ENCODE measurements around the gene LILRA6. TPM values are rescaled to one million over a fixed set of nuclear protein-coding genes. Genes with fewer than 3 reads are reported as not detected.
"Not testable (repeated sequence)": the region's sequence is repeated elsewhere in the genome, so short reads cannot be mapped to it uniquely, and the experiment has no call there.

LILRA6 gene
- total RNA-seq, 1 experiment from 2014 or later = not detected

DNA sequence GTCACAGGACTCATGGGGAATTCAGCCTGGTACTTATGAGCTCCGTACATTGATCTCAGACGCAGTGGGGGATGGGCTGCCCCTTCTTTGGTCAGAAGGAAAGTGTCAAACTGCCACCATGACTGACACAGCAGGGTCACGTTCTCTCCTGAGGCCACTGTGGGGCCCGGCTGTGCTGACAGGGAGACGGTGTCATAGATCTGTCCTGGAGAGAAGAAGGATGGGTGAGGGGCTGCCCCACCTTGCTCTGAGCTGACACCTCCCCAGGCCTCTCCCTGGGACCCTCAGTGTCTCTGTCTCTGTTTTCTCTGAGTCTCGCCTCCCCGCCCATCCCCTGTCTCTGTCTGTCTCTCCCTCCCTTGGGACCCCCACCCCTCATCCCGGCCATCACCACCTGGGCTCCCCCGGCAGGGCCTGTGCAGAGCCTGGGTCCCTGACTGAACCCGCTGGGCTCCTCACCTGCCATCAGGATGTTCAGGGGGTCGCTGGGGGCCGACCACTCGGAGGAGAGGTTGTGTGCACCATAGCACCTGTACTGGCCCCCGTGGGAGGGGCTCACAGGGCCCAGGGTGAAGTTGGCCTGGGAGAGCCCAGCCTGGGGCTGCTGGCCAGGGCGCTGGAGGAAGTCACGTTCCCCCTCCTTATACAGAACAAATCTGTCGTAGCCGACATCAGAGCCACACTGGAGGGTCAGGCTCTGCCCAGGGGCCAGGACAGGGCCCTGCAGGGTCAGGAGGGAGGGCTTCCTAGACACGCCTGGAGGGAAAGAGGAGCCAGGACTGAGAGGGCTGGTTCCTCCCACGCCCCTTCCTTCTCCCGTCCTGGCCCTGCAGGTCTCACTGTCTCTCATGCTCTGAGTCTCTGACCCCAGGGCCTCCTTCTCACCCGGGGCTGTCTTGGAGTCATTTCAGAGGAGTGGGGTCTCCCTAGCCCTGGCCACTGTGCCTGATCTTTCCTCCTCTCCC lies 1.9 kb downstream of the LILRA6 start:
- DNase-seq (ENCODE audit: low spot score); in situ Hi-C loops (cut with HindIII; ENCODE audit: low sequenced_read_pairs): not testable (repeated sequence)

DNA sequence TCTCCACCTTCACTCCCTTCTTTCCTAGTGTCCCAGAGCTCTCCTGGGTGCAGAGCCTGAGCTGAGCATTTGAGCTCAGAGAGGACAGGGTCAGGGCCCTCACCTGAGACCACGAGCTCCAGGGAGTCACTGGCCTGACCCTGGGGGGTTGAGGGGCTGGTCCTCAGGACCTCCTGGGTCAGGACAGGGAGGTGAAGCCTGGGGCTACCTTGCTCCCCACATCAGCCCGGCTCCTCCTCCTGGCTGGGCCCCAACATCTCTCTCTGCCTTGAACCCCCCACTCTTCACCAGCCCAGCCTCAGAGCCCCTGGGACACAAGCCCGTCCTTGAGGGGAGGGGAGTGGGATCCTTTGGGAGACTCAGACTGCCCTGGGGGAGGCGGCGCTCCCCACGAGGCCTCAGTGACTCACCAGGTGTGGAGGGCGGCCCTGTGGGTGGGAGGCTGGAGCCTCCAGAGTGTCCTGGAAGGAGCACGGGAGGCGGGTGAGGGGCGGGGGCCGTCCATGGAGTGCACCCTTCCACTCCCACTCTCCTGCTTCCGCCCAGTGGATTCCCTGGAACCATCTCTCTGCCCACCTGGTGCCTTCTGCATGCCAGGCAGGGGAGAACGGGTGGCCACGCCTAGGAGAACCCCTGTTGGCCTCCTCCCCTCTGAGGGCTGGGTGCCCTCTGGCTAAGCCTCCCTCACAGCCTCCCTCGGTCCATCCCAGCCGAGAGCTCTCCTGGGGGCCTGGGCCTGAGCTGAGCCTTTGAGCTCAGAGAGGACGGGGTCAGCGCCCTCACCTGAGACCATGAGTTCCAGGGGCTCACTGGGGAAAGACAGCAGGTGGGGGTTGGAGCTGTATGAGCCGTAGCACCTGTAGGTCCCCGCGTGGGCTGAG lies 2.9 kb downstream of the LILRA6 start:
- in situ Hi-C loops (cut with HindIII; ENCODE audit: low sequenced_read_pairs); DNase-seq (ENCODE audit: low spot score): not testable (repeated sequence)

DNA sequence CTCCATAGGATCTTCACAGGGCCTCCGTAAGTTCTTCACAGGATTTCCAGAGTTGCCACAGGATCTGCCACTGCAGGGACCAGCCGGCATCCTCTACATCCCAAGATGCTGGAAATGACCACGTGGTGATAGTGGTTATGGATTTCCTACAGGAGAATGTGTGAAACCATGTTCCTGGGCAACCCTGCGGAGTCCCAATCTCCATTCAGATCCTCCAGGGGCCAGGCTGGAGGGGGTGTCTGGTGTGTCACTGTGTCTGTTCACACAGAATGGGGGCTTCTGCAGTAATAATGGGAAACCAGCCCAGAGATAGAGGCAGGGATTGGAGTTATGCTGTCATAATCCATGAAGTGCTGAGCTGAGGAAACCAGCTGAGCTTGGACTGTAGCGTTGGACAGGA lies 8.6 kb downstream of the LILRA6 start:
- in situ Hi-C loops (cut with HindIII; ENCODE audit: low sequenced_read_pairs) = no loop called here
- no peak for DNase-seq (ENCODE audit: low spot score)

DNA sequence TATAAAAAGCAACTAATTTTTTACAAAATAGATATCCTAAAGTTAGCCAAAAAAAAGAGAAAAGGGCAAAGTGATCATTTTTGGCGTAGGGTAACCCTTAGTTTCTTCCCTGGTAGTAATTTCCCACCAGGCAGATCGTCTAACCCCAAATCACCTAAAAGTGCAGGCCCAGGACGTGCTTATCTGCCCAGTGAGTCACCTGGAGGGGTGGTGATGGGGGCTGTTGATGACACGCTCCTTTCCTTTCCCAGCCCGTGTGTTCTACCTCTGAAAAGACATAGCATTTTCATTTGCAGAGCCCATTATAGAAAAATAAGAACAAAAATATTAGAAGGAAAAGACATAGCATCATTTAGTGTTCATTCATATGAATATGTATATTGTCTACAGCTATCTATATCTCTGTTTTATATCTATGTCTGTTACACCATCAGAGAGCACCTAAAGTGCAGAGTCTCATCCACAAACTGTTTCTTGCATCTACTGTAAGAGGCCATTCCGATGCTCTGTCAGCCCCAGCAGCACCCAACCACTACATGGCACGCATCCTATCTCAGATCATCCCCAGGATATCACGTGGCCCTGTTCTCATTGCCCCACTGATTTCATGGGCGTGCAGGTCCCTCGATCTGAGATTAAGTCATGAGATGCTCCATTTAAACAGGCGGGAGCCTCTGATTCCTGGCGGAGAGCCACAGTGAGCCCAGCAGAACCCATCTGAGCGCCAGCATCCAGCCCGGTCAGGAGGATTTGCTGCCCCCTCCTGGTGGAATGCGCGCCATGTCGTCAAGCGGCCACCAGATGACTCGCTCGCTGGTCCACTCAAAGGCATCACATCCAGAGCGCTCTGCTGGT lies 11.3 kb downstream of the LILRA6 start:
- peak; percentile 87 for DNase-seq (ENCODE audit: low spot score)
- in situ Hi-C loops (cut with HindIII; ENCODE audit: low sequenced_read_pairs) = no loop called here

DNA sequence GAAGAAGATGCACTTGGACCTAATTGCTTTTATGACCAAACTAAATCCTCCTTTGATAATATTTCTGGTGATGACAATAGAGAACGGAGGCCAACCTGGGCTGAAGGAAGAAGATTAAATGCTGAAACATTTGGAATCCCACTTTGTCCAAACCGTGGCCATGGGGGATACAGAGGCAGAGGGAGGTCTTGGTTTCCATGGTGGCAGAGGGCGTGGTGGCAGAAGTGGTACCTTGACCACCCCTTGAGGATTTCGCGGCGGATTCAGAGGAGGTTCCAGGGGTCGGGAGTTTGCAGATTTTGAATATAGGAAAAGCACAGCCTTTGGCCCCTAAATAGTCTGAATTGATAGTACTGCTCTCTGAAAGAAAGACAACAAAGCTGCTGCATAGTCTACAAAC lies 12.6 kb downstream of the LILRA6 start:
- DNase-seq (ENCODE audit: low spot score) = no peak
- in situ Hi-C loops (cut with HindIII; ENCODE audit: low sequenced_read_pairs) = no loop called here

DNA sequence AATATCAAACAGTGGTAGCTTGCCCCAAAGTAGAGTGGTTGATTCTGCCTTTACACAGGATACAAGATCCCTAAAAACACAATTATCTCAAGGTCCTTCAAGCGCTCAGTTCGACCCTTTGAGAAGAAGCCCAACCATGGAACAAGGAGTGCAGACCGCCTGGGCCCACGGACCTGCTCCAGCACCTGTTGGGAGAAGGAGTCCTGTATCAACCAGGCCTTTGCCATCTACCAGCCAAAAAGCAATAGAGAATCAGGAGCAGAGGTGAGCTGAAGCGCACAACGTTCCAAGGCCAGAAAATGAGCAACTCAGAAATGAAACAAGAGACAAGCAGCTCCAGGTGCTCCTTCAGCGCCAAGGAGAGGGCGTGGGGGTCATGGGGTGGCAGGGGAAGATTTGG lies 13.4 kb downstream of the LILRA6 start:
- no peak for DNase-seq (ENCODE audit: low spot score)
- in situ Hi-C loops (cut with HindIII; ENCODE audit: low sequenced_read_pairs) = no loop called here

DNA sequence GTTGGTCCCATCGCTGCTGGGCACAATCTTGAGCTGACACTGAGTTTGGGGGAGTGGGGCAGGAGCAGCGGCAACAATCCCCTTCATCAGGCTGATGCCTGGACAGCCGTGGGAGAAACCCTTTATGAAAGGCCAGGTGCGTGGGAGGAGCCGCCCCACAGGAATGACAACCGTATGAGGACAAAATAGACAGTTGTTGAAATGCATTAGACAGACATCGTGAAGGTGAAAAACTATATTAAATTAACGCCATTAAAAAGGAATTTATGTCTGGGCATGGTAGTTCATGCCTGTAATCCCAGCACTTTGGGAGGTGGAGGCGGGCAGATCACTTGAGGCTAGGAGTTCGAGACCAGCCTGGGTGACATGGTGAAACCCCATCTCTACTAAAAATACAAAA lies 18.0 kb downstream of the LILRA6 start:
- in situ Hi-C loops (cut with HindIII; ENCODE audit: low sequenced_read_pairs); DNase-seq (ENCODE audit: low spot score): not testable (repeated sequence)

DNA sequence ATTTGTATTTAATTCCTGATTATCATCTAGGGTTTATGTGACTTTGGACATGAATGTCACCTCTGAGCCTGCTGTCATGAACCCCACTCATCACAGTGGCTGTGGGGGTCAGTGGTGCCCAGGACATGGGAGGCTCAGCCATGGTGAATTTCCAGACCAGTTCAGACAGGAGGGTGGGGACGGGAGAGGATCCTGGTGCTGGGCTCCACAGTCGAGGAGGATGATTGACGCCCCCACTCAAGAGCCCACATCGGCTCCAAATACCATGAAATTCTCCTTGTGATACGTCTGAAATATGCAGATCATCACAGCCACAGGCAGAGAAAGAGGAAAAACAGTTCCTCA lies 18.7 kb downstream of the LILRA6 start:
- DNase-seq (ENCODE audit: low spot score); in situ Hi-C loops (cut with HindIII; ENCODE audit: low sequenced_read_pairs): not testable (repeated sequence)

DNA sequence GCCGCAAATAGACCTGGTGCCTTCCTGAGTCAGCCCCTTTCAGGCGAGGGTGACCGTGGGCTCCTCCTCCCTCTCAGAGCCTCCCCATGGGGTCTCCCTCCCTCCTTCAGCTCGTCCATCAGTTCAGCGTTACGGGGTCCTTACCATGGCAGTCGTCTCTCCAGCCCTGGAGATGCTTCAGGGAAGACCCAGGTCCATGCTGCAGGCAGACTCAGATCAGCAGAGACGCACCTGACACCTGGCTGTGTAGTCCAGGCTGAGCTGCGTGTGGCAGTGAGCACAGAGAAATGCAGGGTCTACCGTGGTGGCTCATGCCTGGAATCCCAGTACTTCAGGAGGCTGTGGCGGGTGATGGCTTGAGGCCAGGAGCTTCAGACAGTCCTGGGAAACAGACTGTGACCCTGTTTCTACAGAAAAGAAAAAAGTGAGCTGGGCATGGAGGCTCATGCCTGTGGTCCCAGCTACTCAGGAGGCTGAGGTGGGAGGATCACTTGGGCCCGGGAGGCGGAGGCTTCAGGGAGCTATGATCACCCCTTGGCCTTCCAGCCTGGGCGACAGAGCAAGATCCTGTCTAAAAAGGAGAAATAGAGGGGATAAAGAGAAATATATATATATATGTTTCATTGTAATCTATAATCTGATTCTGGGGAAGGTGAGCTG lies 19.2 kb downstream of the LILRA6 start:
- in situ Hi-C loops (cut with HindIII; ENCODE audit: low sequenced_read_pairs); DNase-seq (ENCODE audit: low spot score): not testable (repeated sequence)

DNA sequence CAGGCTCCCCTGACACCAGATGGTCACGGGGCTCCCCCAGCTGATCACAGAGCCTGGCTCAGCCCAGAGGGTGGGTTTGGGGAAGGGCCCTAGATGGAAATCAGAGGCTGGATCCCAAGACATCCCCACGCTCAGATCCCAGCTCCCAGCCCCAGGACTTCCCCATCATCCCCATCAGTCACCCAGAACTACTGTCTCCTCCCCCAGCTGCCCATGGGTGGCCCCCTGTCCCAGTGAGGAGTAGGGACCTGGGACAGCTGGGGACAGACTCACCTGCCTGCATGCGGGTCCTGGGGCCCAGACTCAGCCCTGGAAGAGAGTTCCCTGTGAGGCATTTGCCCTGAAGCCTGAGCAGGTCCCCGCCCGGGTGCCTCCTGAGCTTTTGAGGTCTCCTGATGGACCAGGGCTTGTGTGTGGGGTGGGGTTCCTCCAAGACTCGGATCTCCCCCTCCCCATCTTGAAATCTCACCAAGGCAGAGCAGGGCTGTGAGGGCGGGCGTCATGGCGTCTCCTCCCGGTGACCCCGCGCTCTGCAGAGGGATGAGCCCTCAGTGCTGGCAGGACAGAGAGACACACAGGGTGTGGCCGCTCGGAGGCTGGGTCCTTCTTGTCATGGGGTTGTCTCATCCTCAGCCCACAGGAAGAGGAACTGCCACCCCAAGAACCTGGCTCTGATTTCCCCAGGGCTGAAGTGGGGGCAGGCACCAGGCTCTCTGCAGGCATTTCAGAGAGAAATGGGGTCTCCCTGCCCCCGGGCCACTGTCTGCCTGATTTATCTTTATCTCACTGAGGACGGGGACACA lies 19.9 kb downstream of the LILRA6 start, which contains the start of gene LILRB3:
Gene LILRB3, minus strand, starts transcription at position 534 of the 803 bp plus-strand sequence. Its CDS starts 31 bp downstream, at position 503.
- in situ Hi-C loops (cut with HindIII; ENCODE audit: low sequenced_read_pairs); DNase-seq (ENCODE audit: low spot score): not testable (repeated sequence)

DNA sequence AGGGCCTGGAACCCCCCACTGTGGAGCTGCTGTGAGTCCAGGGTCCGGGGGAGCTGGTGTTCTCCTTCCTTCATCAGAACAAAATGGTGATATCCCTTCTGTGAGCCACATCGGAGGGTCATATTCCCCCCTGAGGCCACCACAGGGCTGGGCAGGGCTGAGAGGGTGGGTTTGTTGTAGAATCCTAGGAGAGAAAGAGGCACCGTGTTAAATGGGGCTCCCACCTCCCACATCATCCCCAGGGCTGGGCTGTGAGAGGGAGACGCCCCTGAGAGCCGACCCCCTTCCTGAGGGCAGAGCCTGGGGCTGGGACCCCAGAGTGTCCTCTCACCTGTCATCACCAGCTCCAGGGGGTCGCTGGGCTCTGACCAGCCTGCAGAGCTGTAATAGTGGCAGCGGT lies 20.6 kb downstream of the LILRA6 start:
- in situ Hi-C loops (cut with HindIII; ENCODE audit: low sequenced_read_pairs); DNase-seq (ENCODE audit: low spot score): not testable (repeated sequence)

DNA sequence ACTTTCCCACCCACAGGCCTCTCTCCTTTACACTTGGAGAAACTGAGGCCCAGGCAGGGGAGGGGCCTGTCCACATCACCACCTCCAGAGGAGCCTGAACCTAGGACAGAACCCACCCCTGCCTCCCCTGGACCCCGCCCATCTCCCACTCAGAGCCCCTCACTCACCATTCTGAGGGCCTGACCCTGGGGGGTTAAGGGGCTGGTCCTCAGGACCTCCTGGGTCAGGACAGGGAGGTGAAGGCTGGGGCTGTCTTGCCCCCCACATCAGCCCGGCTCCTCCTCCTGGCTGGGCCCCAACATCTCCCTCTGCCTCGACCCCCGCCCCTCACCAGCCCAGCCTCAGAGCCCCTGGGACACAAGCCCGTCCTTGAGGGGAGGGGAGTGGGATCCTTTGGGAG lies 22.9 kb downstream of the LILRA6 start:
- in situ Hi-C loops (cut with HindIII; ENCODE audit: low sequenced_read_pairs); DNase-seq (ENCODE audit: low spot score): not testable (repeated sequence)

DNA sequence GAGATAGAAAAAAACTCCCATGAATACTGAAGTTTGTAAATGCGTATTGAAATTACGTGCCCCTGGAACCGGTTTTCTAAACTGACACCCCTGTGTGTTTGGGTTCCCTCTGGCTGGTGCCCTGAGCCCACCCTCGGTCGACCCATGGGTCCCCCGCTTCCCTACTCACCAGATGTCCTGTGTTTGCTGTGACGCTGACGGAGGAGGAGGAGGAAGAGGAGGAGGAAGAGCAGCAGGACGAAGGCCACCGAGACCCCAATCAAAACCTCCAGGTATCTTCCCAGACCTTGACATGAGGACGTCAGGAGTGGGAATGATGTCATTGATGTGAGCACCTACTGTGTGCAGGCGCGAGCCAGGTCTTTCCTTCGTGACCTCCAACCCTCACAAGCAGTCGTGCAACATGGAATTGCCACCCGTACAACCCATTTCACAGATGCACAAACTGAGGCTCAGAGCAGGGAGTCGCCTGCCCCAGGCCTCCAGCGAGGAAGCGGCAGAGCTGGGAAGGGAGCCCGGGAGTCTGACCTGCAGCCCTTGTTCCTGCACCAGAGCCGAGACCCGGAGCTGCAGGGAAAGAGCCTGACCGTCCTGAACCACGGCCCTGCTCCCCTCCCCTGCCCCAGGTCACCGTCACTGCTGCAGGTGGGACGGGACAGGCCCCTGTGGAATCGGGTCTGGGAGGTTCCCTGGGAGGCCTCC lies 23.5 kb downstream of the LILRA6 start:
- in situ Hi-C loops (cut with HindIII; ENCODE audit: low sequenced_read_pairs) = no loop called here

DNA sequence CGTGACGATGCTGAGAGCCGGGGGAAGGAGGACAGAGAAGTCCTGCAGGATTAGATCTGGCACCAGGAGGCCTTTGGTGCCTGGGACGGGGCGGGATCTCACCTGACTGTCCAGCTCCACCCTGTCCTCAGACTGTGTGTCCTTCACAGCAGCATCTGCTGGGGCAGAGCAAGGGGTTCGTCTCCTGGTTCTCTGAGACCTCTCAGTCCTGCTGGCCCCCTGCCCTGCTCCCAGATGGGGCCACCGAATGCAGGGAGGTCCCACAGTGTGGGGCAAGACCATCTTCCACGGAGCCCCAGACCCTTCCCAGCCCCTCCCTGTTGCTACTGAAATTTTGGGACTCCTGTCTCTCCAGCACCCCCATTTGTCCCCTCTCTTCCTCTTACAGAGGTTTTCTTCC lies 24.3 kb downstream of the LILRA6 start:
- no peak for DNase-seq (ENCODE audit: low spot score)
- in situ Hi-C loops (cut with HindIII; ENCODE audit: low sequenced_read_pairs) = no loop called here

More for the DNA sequence above, 23.5 kb downstream of the LILRA6 start:
- no peak for DNase-seq (ENCODE audit: low spot score)

DNA sequence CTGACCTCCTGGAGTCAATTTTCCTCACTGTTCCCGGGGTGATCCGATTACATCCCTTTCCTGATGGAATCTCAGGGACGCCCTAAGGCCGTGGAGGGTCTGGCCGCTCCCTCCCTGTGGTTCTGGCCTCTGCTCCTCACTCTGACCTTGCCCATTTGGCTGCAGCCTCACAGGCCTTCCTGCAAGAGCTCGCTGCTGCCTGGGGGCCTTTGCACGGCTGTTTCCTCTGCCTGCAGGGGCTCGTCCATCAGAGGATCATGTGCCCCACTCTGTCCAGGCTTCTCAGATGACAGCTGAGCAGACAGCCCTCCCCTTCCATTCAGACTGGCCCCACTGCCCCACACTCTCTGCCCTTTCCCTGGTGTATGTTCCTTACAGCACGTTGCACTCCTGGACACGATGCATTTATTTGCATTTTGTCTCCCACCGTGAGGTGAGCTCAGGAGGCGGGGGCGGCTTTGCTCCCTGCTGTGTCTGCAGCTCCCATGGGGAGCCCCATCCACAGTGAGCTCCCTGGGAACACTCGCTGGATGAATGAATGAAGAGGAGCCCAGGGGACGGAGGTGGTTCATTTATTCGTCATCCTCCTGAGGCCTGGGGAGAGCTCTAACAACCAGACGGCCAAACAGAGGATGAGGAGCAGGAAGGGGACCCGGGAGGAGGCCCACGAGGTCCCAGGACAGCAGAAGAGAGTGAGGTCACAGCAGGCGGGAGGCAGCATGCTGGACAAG lies 24.9 kb downstream of the LILRA6 start:
- DNase-seq (ENCODE audit: low spot score) = not testable (repeated sequence)

DNA sequence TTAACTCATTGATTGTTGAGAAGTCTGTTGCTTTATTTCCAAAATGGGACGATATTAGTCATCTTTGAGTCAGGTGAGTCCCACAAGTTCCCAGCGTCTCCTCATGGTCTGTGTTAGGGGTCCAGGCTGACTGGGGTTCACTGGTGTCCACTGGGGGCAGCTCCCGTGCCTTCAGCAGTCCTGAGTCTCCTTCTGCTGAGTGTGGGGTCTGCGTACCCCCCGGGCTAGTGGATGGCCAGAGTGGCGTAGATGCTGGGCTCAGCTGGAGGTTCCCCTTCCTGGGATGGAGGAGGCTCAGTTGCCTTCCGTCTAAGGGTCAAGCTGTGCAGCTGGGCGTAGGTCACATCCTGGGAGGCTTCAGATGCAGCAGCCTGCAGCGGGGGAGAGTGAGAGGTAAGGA lies 25.7 kb downstream of the LILRA6 start:
- DNase-seq (ENCODE audit: low spot score) = no peak
- in situ Hi-C loops (cut with HindIII; ENCODE audit: low sequenced_read_pairs) = no loop called here

More for the DNA sequence above, 24.9 kb downstream of the LILRA6 start:
- in situ Hi-C loops (cut with HindIII; ENCODE audit: low sequenced_read_pairs) = not testable (repeated sequence)

Data from G401 (cell line).